HG02571 (cell line): ENCODE results near the gene ROR1.

Experiments
- ATAC-seq: cut with Tn5 transposase; IDR thresholded peaks from one replicate; pipeline ENCODE4 v1.9.1; 2021; ENCODE audit warnings: mild to moderate bottlenecking, moderate library complexity; ENCODE audit not compliant: unreplicated experiment

Gene ROR1

GRCh38 chr1:63903947-63904610 lies 130.3 kb downstream of the ROR1 start:
- ATAC-seq, result no peak

DNA sequence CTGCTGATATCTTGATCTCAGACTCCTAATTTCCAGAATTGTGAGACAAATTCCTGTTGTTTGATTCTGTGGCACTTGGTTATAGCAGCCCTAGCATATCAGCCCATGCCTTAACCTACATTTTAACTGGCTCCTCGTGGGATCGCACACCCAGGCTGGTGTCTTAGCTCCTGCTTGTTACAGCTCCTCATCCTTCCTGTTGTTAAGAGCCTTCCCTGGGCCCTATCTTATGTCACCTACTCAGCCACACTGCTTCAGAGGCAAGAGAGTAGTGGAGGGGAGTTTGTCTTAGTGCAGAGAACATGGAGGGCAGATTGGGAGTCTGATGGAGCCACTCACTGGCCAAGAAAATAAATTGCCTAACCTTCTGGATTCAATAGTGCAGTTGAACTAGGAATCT lies 131.0 kb downstream of the ROR1 start:
- ATAC-seq, result no peak

DNA sequence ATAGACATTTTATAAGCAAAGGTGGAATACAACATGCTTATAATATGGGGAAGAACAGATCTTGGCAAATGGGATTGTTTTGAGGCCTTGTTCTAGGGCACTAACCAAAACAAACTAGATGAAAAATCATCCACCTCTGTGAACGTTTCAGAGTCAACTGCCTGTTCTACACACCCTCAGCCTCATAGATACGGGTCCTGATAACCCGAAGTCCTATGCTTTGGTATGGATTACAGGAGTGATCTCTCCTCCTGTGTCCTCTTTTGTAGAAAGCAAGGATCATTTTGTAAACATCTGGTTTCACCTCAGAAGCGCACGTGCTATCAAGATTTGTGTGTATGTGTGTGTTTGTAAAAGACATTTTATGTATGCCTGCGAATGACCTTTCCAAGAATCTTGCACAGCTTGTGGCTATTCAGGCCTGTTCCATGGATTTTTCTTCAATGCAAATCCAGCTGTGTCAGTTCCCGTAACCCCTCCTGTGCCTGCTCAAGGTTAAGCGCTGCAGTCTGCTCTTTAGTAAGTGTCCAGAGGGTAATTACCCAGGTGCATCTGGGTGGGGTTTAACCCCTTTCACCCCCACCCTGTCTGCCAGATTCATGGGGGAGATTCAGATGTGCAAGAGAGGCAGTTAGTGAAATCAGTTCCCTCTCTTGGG lies 132.4 kb downstream of the ROR1 start:
- ATAC-seq, result no peak

DNA sequence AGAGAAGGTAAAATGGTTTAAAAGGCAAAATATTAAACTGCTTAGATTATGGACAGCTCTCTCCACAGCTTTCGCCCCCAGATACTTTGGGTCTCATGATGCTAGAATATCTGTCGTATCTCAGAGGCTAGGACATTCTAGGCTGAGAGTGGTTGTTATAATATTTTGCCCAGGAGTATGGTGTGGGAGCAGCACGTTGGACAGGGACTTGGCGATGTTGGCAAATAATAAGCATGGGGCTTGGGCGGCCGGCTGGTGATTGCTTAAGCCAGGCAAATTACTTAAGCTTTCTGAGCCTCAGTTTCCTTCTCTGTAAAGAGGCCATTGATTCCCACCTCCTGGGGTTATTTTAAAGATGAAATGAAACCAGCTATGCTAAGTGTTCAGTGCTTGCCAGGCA lies 133.2 kb downstream of the ROR1 start:
- no peak for ATAC-seq

DNA sequence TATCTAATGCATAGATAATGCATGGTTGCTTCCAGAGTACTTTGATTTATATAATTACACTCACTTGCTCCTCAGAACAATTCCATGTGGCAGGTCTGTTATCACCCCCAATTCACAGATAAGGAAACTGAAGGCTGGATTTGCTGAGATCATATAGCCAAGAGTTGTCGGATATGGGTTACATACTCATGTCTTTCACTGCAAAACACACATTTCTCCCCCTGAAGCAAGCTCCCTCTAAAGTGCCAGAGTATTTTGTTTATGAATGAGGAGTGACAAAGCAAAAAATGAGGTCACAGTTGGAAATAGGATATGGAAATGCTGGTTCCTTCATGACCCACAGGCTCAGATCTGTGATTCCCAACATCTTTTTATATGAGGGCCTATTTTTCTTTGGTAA lies 134.2 kb downstream of the ROR1 start:
- no peak for ATAC-seq

DNA sequence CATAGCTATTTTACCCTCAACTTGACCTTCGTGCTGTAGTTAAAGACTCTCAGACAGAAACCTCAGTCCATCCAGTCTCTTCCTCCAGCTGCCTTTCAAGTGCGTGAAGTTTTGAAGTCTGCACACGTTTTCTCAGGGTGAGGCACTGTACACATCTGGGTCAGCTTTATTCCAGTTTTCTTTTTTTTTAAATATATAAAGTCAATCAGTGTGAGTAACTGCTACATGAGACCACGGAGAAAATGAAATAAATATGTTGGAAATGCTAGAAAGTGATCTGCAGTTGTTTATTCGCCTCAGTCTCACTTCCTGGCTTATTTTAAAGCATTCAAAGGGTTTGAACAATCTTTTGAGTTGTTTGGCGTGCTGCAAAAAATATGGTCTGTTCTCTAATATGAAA lies 135.7 kb downstream of the ROR1 start:
- no peak for ATAC-seq

DNA sequence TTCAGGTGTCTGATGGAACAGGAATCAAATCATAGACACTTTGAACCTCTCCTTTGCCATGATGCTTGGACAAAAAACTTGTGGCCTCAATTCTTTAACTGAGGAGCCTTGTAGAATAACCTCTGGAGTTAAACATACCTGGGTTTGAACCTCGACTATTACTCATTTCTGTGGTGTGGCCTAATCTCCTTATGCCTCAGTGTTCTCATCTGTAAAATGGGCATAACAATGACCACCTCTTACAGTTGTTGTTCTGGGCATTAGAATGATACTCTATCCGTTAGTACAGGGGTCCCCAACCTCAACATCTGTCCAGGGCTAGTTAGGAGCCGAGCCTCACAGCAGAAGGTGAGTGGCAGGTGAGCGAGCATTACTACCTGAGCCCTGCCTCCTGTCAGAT lies 137.2 kb downstream of the ROR1 start:
- no peak for ATAC-seq

- ATAC-seq, result no peak
Observed at GRCh38 chr1:63912643-63913042, 138.8 kb downstream of the ROR1 start.

- ATAC-seq, result no peak
Observed at GRCh38 chr1:63913533-63913932, 139.7 kb downstream of the ROR1 start.

GRCh38 chr1:63914241-63914640 lies 140.4 kb downstream of the ROR1 start:
- ATAC-seq, result no peak

DNA sequence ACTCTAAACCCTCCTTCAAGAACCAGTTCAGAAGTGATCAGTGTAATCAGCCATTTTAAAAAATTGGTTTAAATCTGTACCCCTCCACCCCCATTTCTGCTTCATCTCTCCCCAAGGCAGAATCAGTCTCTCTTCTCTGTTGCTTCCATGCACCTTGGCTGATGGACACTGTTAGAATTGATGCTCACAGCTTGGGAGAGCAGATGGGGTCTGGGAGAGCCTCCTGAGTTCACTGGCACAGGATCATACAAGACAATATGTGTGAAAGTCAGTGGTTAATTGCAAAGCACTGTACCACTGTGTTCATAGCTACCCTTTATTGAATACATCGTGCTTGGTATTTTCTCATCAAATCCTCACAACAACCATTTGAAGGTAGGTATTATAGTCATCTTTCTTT lies 140.9 kb downstream of the ROR1 start:
- no peak for ATAC-seq

- no peak for ATAC-seq
Observed at GRCh38 chr1:63915121-63915520, 141.3 kb downstream of the ROR1 start.

DNA sequence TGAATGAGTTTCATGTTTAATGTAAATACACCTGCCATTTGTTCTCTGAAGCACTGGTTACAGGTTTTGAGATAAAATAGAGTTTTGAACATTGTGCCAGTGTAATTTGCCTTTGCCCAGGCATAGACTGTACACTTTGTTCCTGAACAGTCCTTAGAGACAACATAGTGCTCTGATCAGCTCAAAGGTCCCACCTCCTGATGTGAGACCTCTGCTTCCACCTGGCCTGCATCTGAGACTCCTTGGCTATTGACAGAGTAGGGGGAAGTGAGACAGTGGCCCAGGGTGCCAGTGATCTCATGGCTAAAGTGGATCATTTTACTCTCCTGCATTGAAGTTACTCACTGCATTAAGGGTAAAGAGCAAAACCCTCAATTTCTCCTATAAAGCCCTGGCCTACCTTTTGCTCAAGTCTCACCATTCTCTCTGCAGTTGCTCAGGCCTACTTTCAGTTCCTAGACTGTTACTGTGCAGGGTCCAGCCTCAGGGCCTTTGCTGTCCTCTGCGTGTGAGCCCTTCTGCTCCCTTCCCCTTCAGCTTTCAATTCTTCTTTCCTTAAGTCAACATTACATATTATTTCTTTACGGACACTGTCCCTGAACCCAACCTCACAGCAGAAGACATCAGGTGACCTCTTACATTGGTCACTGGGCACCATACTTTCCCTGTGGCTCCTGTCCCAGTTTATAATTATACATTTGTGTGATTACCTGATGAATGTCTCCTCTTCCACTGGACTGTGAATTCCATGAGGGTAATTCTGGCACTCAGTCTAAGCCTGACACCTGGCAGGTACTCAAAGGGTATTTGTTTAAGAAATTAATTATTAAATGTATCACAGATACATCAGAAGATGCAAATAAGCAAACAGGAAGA lies 142.9 kb downstream of the ROR1 start:
- no peak for ATAC-seq

DNA sequence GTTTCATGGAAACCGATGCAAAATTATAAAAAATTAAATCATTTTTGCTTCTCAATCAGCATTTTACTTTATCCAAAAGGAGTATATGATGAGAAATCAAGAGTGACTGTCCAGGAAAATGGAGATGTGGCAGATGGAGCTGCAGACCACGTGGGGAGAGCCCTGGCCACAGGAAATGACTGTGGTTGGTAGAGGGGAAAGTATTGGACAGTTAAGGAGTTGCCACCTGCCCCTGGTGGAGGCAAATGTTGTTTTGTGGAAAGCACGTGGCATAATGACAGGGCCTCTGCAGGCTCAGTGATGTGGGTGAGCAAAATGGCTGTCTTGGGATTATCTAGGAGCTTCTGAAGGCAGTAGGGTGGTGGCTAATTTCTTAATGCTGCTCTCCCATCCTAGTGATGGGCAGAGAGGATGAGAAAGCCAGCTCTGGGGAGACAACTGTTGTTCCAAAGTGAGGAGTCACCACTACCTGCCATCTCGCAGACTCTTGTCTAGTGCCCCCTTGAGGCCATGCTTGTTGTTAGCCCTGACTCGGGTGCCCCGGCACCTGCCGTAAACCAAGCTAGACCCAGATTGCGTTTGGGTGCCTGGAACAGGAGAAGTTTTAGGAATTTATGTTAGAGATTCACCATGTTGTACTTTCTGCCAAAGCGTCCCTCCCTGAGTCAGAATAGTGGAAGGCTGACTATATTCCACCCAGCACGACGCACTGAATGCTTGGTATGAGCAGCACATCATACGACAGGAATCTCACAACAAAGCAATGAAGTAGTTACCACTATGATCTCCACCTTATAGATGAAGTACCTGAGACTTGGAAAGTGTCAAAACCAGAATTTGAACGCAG lies 144.0 kb downstream of the ROR1 start:
- ATAC-seq, result no peak

DNA sequence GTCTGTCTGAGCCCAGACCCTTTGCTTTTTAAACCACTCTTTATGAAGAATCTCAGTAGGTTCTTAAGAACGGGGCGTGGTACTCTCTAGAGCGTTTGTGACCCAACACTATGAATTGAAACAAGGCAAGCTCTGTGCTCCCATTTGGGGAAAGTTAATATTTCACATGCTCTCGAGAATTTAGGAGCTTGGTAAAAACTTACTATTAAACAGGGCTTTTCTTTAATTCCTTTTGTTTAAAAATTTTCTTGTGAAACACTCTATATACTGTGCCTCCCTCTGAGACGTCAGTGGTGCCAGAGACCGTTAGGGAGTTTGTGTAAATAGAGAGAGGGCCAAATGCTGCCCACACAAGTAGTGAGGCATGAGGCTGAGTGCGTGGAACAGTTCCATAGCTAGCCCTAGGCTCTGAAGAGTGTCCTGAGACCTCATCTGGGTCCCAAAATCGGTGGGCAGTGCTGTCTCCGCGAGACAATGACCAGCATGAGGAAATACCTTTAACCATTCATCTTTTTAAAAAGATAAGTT lies 144.7 kb downstream of the ROR1 start:
- no peak for ATAC-seq

DNA sequence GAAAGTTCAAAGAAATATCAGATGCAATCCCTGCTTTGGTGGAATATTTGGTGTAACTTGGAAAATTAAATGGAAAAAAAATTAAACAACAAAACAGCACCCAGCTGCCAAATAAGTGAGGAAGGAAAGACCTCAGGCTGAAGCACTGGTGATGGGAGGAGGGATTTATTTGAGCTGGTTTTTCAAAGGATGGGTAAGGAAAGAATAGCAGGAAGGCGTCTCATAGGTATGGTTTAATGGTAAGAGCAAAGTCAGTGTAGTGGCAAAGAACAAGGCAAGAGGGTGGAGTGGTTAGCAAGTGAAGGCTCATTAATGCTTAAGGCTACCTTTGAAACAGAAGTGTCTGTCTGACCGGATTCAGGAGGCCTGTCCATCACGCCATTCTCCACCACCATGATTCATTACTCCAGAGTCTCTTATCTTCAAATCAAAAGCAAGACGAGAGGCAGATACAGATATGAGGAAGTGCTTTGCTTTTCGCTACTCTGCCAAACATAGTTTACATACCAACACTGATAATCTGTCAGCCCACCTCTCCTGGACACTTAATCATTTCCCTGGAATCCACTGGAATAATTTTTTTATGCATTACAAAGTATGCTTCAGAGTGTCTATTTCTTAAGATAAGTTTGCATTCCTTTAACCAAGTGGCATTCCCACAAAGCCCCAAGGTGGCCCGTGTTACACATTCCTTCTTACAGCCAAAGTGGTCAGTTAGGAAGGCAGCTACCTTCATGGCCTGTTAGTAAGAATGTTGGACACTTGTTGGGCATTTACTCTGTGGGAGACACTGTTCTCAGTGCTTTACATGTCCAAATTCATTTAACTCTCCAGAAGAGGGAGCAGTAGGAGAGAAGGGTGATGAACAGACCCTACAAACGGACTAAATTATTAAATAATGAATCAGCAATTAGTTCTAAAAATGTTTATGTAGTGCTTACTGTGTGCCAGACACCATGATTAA lies 146.6 kb downstream of the ROR1 start:
- ATAC-seq, result no peak

- ATAC-seq, result no peak
Observed at GRCh38 chr1:63921359-63921758, 147.5 kb downstream of the ROR1 start.

- no peak for ATAC-seq
Observed at GRCh38 chr1:63921802-63922201, 148.0 kb downstream of the ROR1 start.

- ATAC-seq, result no peak
Observed at GRCh38 chr1:63922848-63923247, 149.0 kb downstream of the ROR1 start.

DNA sequence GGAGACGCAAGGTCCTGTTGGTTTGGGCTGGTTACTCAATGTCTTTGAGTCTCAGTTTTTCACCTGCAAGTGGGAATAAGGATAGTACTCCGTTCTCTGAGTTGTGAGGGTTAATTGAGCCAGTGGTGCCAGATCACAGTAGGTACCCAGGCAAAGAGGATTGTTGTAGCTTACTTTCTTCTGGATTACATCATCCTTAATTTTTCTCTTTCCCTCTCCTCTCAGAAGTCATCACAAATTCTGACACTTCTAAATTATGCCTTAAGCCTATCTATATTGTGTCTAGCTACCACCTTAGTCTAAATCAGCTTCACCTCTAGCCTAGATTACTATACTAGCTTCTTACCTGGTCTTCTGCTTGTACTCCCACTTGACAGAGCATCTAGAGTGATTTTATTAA lies 149.5 kb downstream of the ROR1 start:
- no peak for ATAC-seq
